Endothelial cell of umbilical vein (primary cell): ENCODE data around the gene SIM1. TPM values are rescaled to one million over a fixed set of nuclear protein-coding genes. Genes with fewer than 3 reads are reported as not detected.

ENCODE experiments used
- BruUV-seq: library from RNA; stranded (reverse); fragments of 400-500 nt; replicated peaks from 2 replicates; lab custom pipeline; 2021; lab: Mats Ljungman, UMichigan
- CTCF ChIA-PET: fragments of 300-600, 350-600 bp; sonication (Branson Sonifier 250); formaldehyde crosslinking; loops from one replicate; lab custom pipeline; 2021; ENCODE audit warnings: antibody characterized with exemption, inconsistent platforms; lab: Charles Lee
- POLR2A ChIA-PET: fragments of 300-600, 350-600 bp; sonication (Branson Sonifier 250); formaldehyde crosslinking; loops from one replicate; lab custom pipeline; 2021; ENCODE audit warnings: antibody characterized with exemption, inconsistent platforms; lab: Charles Lee
- DNase-seq: peaks from one replicate; pipeline ENCODE4 v3.0.0-alpha.2; 2011; ENCODE audit warnings: low read depth, low spot score
- FAIRE-seq: peaks from 2 replicates; lab custom pipeline; 2011; peaks lifted over from hg19 to GRCh38; lab: Jason Lieb, UNC
- H2AFZ ChIP-seq: 2 replicates; pipeline ENCODE4 v1.6.0; 2012; ENCODE audit warnings: low read depth, low read length, control low read depth, inconsistent platforms
- H3K27ac ChIP-seq: 2 replicates; pipeline ENCODE4 v1.5.1; 2011; ENCODE audit warnings: low read depth, mild to moderate bottlenecking, control low read depth, low read length, moderate library complexity; ENCODE audit not compliant: insufficient read depth
- H3K27me3 ChIP-seq, 2 experiments: 2 replicates each; pipeline versions ENCODE4 v1.6.0 to v1.6.1; 2011; ENCODE audit warnings: low read length in 2 of 2, mixed read lengths in 1 of 2; ENCODE audit not compliant: control insufficient read depth in 2 of 2, insufficient read depth in 2 of 2
- H3K36me3 ChIP-seq, 2 experiments: 2 replicates in 1 of 2; 3 replicates in 1 of 2; pipeline ENCODE4 v1.5.1; 2011; ENCODE audit warnings: low read length in 2 of 2, mild to moderate bottlenecking in 1 of 2, moderate library complexity in 1 of 2; ENCODE audit not compliant: control insufficient read depth in 2 of 2, insufficient read depth in 2 of 2; ENCODE audit errors: extremely low read depth in 1 of 2
- H3K4me1 ChIP-seq: 3 replicates; pipeline ENCODE4 v1.5.1; 2011; ENCODE audit warnings: mild to moderate bottlenecking, low read length; ENCODE audit not compliant: control insufficient read depth, insufficient read depth; ENCODE audit errors: extremely low read depth
- H3K4me2 ChIP-seq: 2 replicates; pipeline ENCODE4 v1.6.1; 2011; ENCODE audit warnings: low read length, control low read depth, mixed read lengths; ENCODE audit not compliant: insufficient read depth
- H3K4me3 ChIP-seq, 3 experiments: fragments of 200-600 bp in 1 of 3; sonication (generic), shearing (Covaris generic) in 1 of 3; replicated peaks in 1 of 3; 2 replicates each; pipeline ENCODE4 v1.5.1; 2011 to 2016; ENCODE audit warnings: control low read depth in 3 of 3, low read length in 3 of 3, mild to moderate bottlenecking in 2 of 3, inconsistent platforms in 1 of 3, low read depth in 1 of 3, moderate library complexity in 1 of 3; ENCODE audit not compliant: insufficient read depth in 1 of 3
- H3K79me2 ChIP-seq: 2 replicates; pipeline ENCODE4 v1.6.0; 2012; ENCODE audit warnings: low read length, inconsistent platforms; ENCODE audit not compliant: control insufficient read depth, insufficient read depth
- H3K9ac ChIP-seq: replicated peaks from 2 replicates; pipeline ENCODE3; 2011; ENCODE audit warnings: low read length, control low read depth; ENCODE audit not compliant: insufficient read depth; ENCODE audit errors: extremely low read depth
- H3K9me1 ChIP-seq: replicated peaks from 3 replicates; pipeline ENCODE4 v1.6.0; 2011; ENCODE audit warnings: mild to moderate bottlenecking, low read length; ENCODE audit not compliant: control insufficient read depth, insufficient read depth; ENCODE audit errors: extremely low read depth
- H3K9me3 ChIP-seq: replicated peaks from 2 replicates; pipeline ENCODE4 v1.5.1; 2012; ENCODE audit warnings: low read length, inconsistent platforms; ENCODE audit not compliant: control insufficient read depth, insufficient read depth
- H4K20me1 ChIP-seq: replicated peaks from 2 replicates; pipeline ENCODE3; 2011; ENCODE audit warnings: mild to moderate bottlenecking, low read length; ENCODE audit not compliant: control insufficient read depth, insufficient read depth; ENCODE audit errors: extremely low read depth
- CTCF ChIP-seq, 2 donors: IDR thresholded peaks; 1 replicate in 1 of 2; 2 replicates in 1 of 2; pipeline ENCODE4 v1.5.1; 2011; ENCODE audit warnings: low read length in 2 of 2, mild to moderate bottlenecking in 2 of 2, moderate library complexity in 2 of 2, control low read depth in 1 of 2, inconsistent platforms in 1 of 2, low read depth in 1 of 2; ENCODE audit not compliant: insufficient read depth in 1 of 2; ENCODE audit errors: extremely low read depth in 1 of 2
- EZH2 ChIP-seq: IDR thresholded peaks from 2 replicates; pipeline ENCODE4 v1.6.1; 2012; ENCODE audit warnings: borderline replicate concordance, low read depth, mild to moderate bottlenecking, moderate library complexity, low read length, inconsistent platforms; ENCODE audit not compliant: severe bottlenecking
- FOS ChIP-seq: IDR thresholded peaks from 2 replicates; pipeline ENCODE4 v1.6.1; 2011; ENCODE audit warnings: mild to moderate bottlenecking, low read length, moderate library complexity, borderline replicate concordance; ENCODE audit not compliant: insufficient read depth
- GATA2 ChIP-seq: IDR thresholded peaks from 2 replicates; pipeline ENCODE4 v1.7.0; 2011; ENCODE audit warnings: low read depth, mild to moderate bottlenecking, moderate library complexity, mixed read lengths, low read length; ENCODE audit not compliant: insufficient read length, insufficient read depth
- JUN ChIP-seq: IDR thresholded peaks from 2 replicates; pipeline ENCODE4 v1.6.1; 2011; ENCODE audit warnings: borderline replicate concordance, low read depth; ENCODE audit not compliant: insufficient read length, insufficient read depth
- MYC ChIP-seq: IDR thresholded peaks from one replicate; pipeline ENCODE4 v1.6.1; 2011; ENCODE audit warnings: mild to moderate bottlenecking, low read depth, low read length
- POLR2A ChIP-seq: IDR thresholded peaks from 2 replicates; pipeline ENCODE4 v1.6.1; 2012; ENCODE audit warnings: low read depth, mild to moderate bottlenecking, control low read depth, low read length
- POLR2AphosphoS5 ChIP-seq: IDR thresholded peaks from 2 replicates; pipeline ENCODE4 v1.6.1; 2012; ENCODE audit warnings: low read depth, mild to moderate bottlenecking, control low read depth, low read length, moderate library complexity; ENCODE audit not compliant: insufficient read depth
- dilution Hi-C: fragments of 300-500 bp; cut with MboI; formaldehyde crosslinking; loops from one replicate; pipeline ENCODE4 v1.15.0; 2019; ENCODE audit warnings: low sequenced_read_pairs; ENCODE audit not compliant: extremely low pct_ligation_motif_present
- intact Hi-C: fragments of 100-400 bp; cut with micrococcal nuclease; formaldehyde crosslinking; loops from one replicate; pipeline ENCODE4 v1.10.0; 2022
- polyA plus RNA-seq, 4 experiments: library from polyadenylated mRNA; depleted of rRNA in 3 of 4; stranded (reverse) in 3 of 4; unstranded in 1 of 4; fragments of >200 nt; gene quantifications; 2 replicates each; pipeline versions ENCODE4 v1.2.1 to v1.2.3, GENCODE V29; 2011 to 2012; ENCODE audit warnings: missing spikeins in 1 of 4
- total RNA-seq: library from RNA; stranded (reverse); gene quantifications from 2 replicates; pipeline ENCODE4 v1.2.3, GENCODE V29; 2021

SIM1 gene
- total and polyA plus RNA-seq, 2 donors (not counting 3 experiments of a cell fraction or from before 2014, with no cell fraction given) = 0.14 to 0.29 TPM

- no peaks in the 10 kb centered on the region for H3K79me2 ChIP-seq
- intact Hi-C loops = loop anchor here (1.0 to 5.0 kb wide), 3 partner anchors 68 to 118 kb away; partner anchors contain the start of gene SIM1
- H3K27ac ChIP-seq = no peak overlapping the region
- H3K9me3 ChIP-seq = no peaks in the 10 kb centered on the region
- DNase-seq (no peak), FAIRE-seq (no peak)
- H3K27me3 ChIP-seq = no peaks in the 10 kb centered on the region
- H3K9ac ChIP-seq = no peak overlapping the region
- H3K36me3 ChIP-seq = no peaks in the 10 kb centered on the region
- H3K9me1 ChIP-seq = no peaks in the 10 kb centered on the region
- TF ChIP-seq CTCF (IDR thresholded peaks at IDR 0.05; ENCODE audit: extremely low read depth in 1 of 2, insufficient read depth in 1 of 2, low read depth in 1 of 2, low read length in 2 of 2) (no peak), POLR2A (no peak), MYC (no peak), JUN (no peak), EZH2 (no peak), FOS (no peak), GATA2 (no peak), POLR2AphosphoS5 (no peak)
- H3K4me2 ChIP-seq = no peak overlapping the region
- no peak overlapping the region for H3K4me3 ChIP-seq
- CTCF ChIA-PET = interaction anchor here (1.0 kb wide), 1 partner anchor 9 kb away, joined by 3 read pairs; no protein-coding TSS in a partner anchor
- H3K4me1 ChIP-seq = peaks cover 38% of the 10 kb centered on the region
- dilution Hi-C loops = no loop called here
- no TSS peak for BruUV-seq
- POLR2A ChIA-PET = no interaction called here
- H4K20me1 ChIP-seq = no peaks in the 10 kb centered on the region
- H2AFZ ChIP-seq = peak overlapping the region; percentile 62
Observed at GRCh38 chr6:100344761-100345160, 120.0 kb downstream of the SIM1 start.
